Osteocyte (in vitro differentiated cells): Measurements from ENCODE around the gene ATF6. TPM values are rescaled to one million over a fixed set of nuclear protein-coding genes. Genes with fewer than 3 reads are reported as not detected.

Source experiments
- DNase-seq: peaks from one replicate; pipeline ENCODE4 v3.0.0; 2021; ENCODE audit warnings: mixed read lengths; ENCODE audit not compliant: unreplicated experiment; ENCODE audit errors: extremely low spot score
- H3K27ac Mint-ChIP-seq: one replicate; pipeline ENCODE4 v1.8.0; 2021; ENCODE audit warnings: mild to moderate bottlenecking, mixed read lengths; ENCODE audit not compliant: unreplicated experiment
- H3K27me3 Mint-ChIP-seq: one replicate; pipeline ENCODE4 v1.8.0; 2021; ENCODE audit warnings: mixed read lengths; ENCODE audit not compliant: unreplicated experiment
- H3K36me3 Mint-ChIP-seq: one replicate; pipeline ENCODE4 v1.8.0; 2021; ENCODE audit warnings: mixed read lengths; ENCODE audit not compliant: unreplicated experiment
- H3K4me1 Mint-ChIP-seq: one replicate; pipeline ENCODE4 v1.8.0; 2021; ENCODE audit warnings: mixed read lengths; ENCODE audit not compliant: unreplicated experiment
- H3K4me3 Mint-ChIP-seq: one replicate; pipeline ENCODE4 v1.8.0; 2021; ENCODE audit warnings: mild to moderate bottlenecking, moderate library complexity, mixed read lengths; ENCODE audit not compliant: unreplicated experiment
- H3K9me3 Mint-ChIP-seq: one replicate; pipeline ENCODE4 v1.8.0; 2021; ENCODE audit warnings: mixed read lengths; ENCODE audit not compliant: unreplicated experiment
- total RNA-seq: library from RNA; stranded (reverse); gene quantifications from 2 replicates; pipeline ENCODE4 v1.2.1, GENCODE V29; 2021
- TF ChIP-seq, protein P1 (sequence below): fragments of 200-600 bp; sonication (generic); IDR thresholded peaks from 2 replicates; pipeline ENCODE4 v1.5.0; 2021; ENCODE audit warnings: antibody characterized with exemption, mild to moderate bottlenecking, moderate library complexity

The ATF6 gene
- total RNA-seq, 1 donor from 2014 or later: 29.7 TPM

DNA sequence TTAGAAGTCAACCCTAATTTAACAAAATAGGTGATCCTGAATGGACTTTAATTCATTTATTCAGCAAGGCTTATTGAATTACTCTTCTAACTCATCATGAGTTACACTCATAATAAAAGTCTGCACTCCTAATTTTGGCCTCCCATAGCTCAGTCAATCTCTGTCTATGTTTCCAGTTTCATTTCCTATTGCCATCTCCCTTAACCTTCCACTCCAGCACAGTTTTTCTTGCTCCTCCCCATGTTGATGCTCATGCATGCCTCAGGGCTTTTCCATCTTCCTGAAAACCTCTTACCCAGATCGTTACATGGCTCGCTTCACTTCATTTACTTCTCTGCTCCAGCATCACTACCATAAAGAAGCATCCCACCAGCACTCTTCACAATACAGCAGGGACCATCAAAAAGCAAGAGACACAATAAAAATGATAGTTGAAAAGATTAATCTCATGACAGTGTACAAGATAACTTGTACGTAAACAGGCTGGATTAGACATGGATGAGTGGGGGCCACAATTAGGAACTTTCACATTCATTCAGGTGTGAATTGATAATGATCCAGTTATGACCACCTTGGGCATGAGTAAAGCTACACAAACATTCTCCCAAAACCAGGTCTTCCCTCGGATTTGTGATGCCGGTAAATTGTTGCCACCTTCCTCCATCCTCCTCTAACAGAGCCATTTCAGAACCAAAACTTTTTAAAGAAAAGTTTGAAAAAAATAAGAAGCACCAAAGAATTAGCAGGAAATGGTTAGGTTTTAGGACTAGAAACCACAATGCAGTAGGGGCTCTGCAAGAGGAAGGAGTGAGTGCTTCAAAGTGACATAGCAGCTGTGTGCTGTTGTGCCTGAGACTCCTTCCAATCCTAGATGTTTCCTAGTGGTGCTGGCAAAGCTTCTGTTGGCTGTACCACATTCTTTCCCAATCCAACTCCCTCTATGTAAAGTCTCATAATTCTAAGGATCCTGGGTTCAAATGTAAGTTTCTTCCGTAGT, 167.8 kb downstream of the ATF6 start:
- H3K27me3 Mint-ChIP-seq: no peaks in the 10 kb centered on the region
- DNase-seq: no peak
- H3K9me3 Mint-ChIP-seq: no peaks in the 10 kb centered on the region
- no peak overlapping the region for H3K4me3 Mint-ChIP-seq
- TF ChIP-seq, protein P1, sequence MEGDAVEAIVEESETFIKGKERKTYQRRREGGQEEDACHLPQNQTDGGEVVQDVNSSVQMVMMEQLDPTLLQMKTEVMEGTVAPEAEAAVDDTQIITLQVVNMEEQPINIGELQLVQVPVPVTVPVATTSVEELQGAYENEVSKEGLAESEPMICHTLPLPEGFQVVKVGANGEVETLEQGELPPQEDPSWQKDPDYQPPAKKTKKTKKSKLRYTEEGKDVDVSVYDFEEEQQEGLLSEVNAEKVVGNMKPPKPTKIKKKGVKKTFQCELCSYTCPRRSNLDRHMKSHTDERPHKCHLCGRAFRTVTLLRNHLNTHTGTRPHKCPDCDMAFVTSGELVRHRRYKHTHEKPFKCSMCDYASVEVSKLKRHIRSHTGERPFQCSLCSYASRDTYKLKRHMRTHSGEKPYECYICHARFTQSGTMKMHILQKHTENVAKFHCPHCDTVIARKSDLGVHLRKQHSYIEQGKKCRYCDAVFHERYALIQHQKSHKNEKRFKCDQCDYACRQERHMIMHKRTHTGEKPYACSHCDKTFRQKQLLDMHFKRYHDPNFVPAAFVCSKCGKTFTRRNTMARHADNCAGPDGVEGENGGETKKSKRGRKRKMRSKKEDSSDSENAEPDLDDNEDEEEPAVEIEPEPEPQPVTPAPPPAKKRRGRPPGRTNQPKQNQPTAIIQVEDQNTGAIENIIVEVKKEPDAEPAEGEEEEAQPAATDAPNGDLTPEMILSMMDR: no peak
- H3K4me1 Mint-ChIP-seq: peaks cover 46% of the 10 kb centered on the region
- peak overlapping the region; percentile 13 for H3K27ac Mint-ChIP-seq
- H3K36me3 Mint-ChIP-seq: peaks cover 6% of the 10 kb centered on the region

DNA sequence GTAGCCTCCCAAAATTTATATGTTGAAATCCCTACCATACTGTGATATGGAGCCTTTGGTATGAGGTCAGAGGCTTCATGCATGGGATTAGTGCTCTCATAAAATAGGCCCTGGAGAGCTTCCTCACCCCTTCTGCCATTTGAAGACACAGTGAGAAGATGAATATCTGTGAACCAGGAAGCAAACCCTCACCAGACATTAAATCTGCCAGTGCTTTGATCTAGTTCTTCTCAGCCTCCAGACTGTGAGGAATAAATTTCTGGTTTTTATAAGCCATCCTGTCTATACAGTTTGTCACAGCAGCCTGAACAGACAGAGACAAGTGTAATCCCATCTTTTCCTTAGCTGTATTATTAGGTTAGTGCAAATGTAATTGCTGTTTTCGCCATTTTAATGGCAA, 169.1 kb downstream of the ATF6 start:
- Mint-ChIP-seq H3K27ac (no peak overlapping the region), H3K9me3 (no peaks in the 10 kb centered on the region), H3K4me3 (no peak overlapping the region), H3K36me3 (peaks cover 6% of the 10 kb centered on the region), H3K4me1 (peaks cover 32% of the 10 kb centered on the region), H3K27me3 (no peaks in the 10 kb centered on the region)
- TF ChIP-seq, protein P1: no peak
- no peak for DNase-seq

- no peaks in the 10 kb centered on the region for H3K27me3 Mint-ChIP-seq
Measured at GRCh38 chr1:161936786-161937185, 170.7 kb downstream of the ATF6 start.

GRCh38 chr1:161940866-161941591, 174.9 kb downstream of the ATF6 start:
- Mint-ChIP-seq H3K4me3 (no peak overlapping the region), H3K27me3 (no peaks in the 10 kb centered on the region), H3K9me3 (no peaks in the 10 kb centered on the region), H3K27ac (peak overlapping the region; percentile 9), H3K36me3 (peaks cover 15% of the 10 kb centered on the region), H3K4me1 (peaks cover 20% of the 10 kb centered on the region)
- TF ChIP-seq, protein P1: no peak
- no peak for DNase-seq

More at GRCh38 chr1:161936786-161937185, 170.7 kb downstream of the ATF6 start:
- peaks cover 6% of the 10 kb centered on the region for H3K36me3 Mint-ChIP-seq
- H3K27ac Mint-ChIP-seq: no peak overlapping the region
- H3K4me3 Mint-ChIP-seq: no peak overlapping the region
- TF ChIP-seq, protein P1: no peak
- DNase-seq: no peak
- no peaks in the 10 kb centered on the region for H3K9me3 Mint-ChIP-seq
- peaks cover 20% of the 10 kb centered on the region for H3K4me1 Mint-ChIP-seq
